Tibial nerve (tissue), 3 donors: ENCODE results near the gene C11orf68.

Experiments
- CTCF ChIP-seq, 5 experiments: fragments of 200-600 bp in 3 of 5; fragments of 450-650 bp in 2 of 5; sonication (generic) in 3 of 5; IDR thresholded peaks; one replicate each; pipeline ENCODE4 v1.5.1; 2016 to 2019; ENCODE audit warnings: antibody characterized with exemption in 5 of 5, mild to moderate bottlenecking in 3 of 5, moderate library complexity in 2 of 5
- POLR2A ChIP-seq, 2 donors: fragments of 450-650 bp; IDR thresholded peaks; one replicate each; pipeline ENCODE4 v1.6.1; 2017; ENCODE audit warnings: antibody characterized with exemption in 2 of 2, mild to moderate bottlenecking in 2 of 2, moderate library complexity in 2 of 2

- TF ChIP-seq POLR2A (IDR thresholded peaks at IDR 0.05) (no peak), CTCF (IDR thresholded peaks at IDR 0.05) (no peak)
Measured at GRCh38 chr11:65934014-65934413, 15.2 kb upstream of the C11orf68 start.
